Activated CD8-positive, alpha-beta T cell treated with anti-CD3 and anti-CD28 coated beads, Interleukin-2, amount 10 ng/mL, durations not matched to agents 7 days and 5 days (primary cell): ENCODE measurements around the gene FASTKD1. TPM values are rescaled to one million over a fixed set of nuclear protein-coding genes. Genes with fewer than 3 reads are reported as not detected.
"Not testable (repeated sequence)": the region's sequence is repeated elsewhere in the genome, so short reads cannot be mapped to it uniquely, and the experiment has no call there.

Experiments used
- ATAC-seq: fragments of 150-1000 bp; cut with Tn5 transposase; one replicate; pipeline ENCODE4 v1.10.0; 2021; ENCODE audit warnings: moderate library complexity
- CTCF ChIA-PET: fragments of 350-600 bp; sonication (Branson Sonifier 250); formaldehyde crosslinking; loops from one replicate; lab custom pipeline; 2021; ENCODE audit warnings: antibody characterized with exemption; lab: Charles Lee
- POLR2A ChIA-PET: fragments of 350-600 bp; sonication (Branson Sonifier 250); formaldehyde crosslinking; loops from one replicate; lab custom pipeline; 2021; ENCODE audit warnings: antibody characterized with exemption; lab: Charles Lee
- DNase-seq: peaks from one replicate; pipeline ENCODE4 v3.0.0-alpha.2; 2020
- H3K27ac Mint-ChIP-seq: one replicate; pipeline ENCODE4 v1.8.0; 2021; ENCODE audit warnings: mild to moderate bottlenecking, mixed read lengths
- H3K27me3 Mint-ChIP-seq: one replicate; pipeline ENCODE4 v1.8.0; 2021; ENCODE audit warnings: low read depth, mixed read lengths
- H3K36me3 Mint-ChIP-seq: one replicate; pipeline ENCODE4 v1.8.0; 2021; ENCODE audit warnings: low read depth, mixed read lengths
- H3K4me1 Mint-ChIP-seq: one replicate; pipeline ENCODE4 v1.8.0; 2021; ENCODE audit warnings: low read depth, mixed read lengths
- H3K4me3 Mint-ChIP-seq: one replicate; pipeline ENCODE4 v1.8.0; 2021; ENCODE audit warnings: mild to moderate bottlenecking, mixed read lengths
- H3K9me3 Mint-ChIP-seq: one replicate; pipeline ENCODE4 v1.8.0; 2022; ENCODE audit warnings: mixed read lengths; ENCODE audit not compliant: insufficient read depth
- total RNA-seq, 2 experiments: library from RNA; stranded (reverse); gene quantifications; one replicate each; pipeline ENCODE4 v1.2.3, GENCODE V29; 2021

FASTKD1 gene
- total RNA-seq, 2 experiments from 2014 or later = 42.1 to 52.0 TPM

- ATAC-seq = no peak
- no peaks in the 10 kb centered on the region for H3K9me3 Mint-ChIP-seq
- H3K27ac Mint-ChIP-seq = no peak overlapping the region
- no peak for DNase-seq
- no peak overlapping the region for H3K4me3 Mint-ChIP-seq
- ChIA-PET POLR2A (no interaction called here), CTCF (no interaction called here)
- no peaks in the 10 kb centered on the region for H3K27me3 Mint-ChIP-seq
- peaks cover 15% of the 10 kb centered on the region for H3K36me3 Mint-ChIP-seq
- H3K4me1 Mint-ChIP-seq = no peaks in the 10 kb centered on the region
Observed at GRCh38 chr2:169525434-169525833, 48.2 kb downstream of the FASTKD1 start.

DNA sequence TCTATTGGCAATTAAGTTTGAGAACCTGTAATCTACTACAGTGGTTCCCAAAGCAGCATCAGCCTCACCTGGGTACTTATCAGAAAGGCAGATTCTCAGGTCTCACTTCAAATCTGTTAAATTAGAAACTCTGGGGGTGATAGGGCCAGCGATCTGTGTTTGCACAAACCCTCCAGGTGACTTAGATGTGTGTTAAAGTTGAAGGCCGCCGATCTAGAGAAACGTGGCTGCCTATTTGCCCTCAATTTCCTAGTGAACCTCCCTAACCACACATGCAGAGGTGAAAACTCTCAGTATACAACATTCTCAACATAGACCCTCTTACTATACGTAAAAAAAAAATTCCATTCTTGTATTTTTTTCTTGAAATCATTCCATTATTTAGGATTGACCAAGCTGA lies 50.0 kb downstream of the FASTKD1 start:
- Mint-ChIP-seq H3K27me3 (no peaks in the 10 kb centered on the region), H3K9me3 (no peaks in the 10 kb centered on the region), H3K36me3 (peaks cover 5% of the 10 kb centered on the region), H3K4me3 (no peak overlapping the region), H3K27ac (no peak overlapping the region), H3K4me1 (no peaks in the 10 kb centered on the region)
- ATAC-seq (no peak), DNase-seq (no peak)
- POLR2A ChIA-PET = no interaction called here
- CTCF ChIA-PET = interaction anchor here (1.5 kb wide), 1 partner anchor 244 kb away, joined by 3 read pairs; no protein-coding TSS in a partner anchor

DNA sequence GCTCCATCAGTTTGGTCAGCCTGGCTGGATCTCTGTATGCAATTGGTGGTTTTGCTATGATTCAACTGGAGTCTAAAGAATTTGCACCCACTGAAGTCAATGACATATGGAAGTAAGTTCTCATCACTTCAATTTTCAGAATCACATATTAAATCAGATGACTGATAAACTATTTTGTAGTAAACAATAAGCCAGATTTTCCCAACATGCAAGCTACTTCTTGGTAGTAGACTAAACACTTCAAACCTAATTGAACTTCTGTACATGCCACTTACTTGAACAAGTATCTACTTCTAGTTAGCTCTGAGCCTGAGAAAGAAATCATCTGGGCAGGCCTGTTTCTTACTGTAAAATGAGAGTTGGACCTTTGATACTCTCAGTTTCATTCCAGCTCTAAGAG lies 52.8 kb downstream of the FASTKD1 start:
- ChIA-PET CTCF (no interaction called here), POLR2A (no interaction called here)
- H3K27ac Mint-ChIP-seq = no peak overlapping the region
- H3K27me3 Mint-ChIP-seq = no peaks in the 10 kb centered on the region
- no peaks in the 10 kb centered on the region for H3K36me3 Mint-ChIP-seq
- no peaks in the 10 kb centered on the region for H3K4me1 Mint-ChIP-seq
- no peak for ATAC-seq
- no peak overlapping the region for H3K4me3 Mint-ChIP-seq
- H3K9me3 Mint-ChIP-seq = no peaks in the 10 kb centered on the region
- DNase-seq = no peak

- POLR2A ChIA-PET, H3K4me3 Mint-ChIP-seq, H3K36me3 Mint-ChIP-seq, H3K9me3 Mint-ChIP-seq, ATAC-seq, DNase-seq, H3K27me3 Mint-ChIP-seq, H3K4me1 Mint-ChIP-seq, H3K27ac Mint-ChIP-seq: not testable (repeated sequence)
- CTCF ChIA-PET = interaction anchor here (1.1 kb wide), 1 partner anchor 37 kb away, joined by 3 read pairs; the partner anchor contains the start of gene BBS5
Observed at GRCh38 chr2:169516488-169516995, 57.1 kb downstream of the FASTKD1 start.

DNA sequence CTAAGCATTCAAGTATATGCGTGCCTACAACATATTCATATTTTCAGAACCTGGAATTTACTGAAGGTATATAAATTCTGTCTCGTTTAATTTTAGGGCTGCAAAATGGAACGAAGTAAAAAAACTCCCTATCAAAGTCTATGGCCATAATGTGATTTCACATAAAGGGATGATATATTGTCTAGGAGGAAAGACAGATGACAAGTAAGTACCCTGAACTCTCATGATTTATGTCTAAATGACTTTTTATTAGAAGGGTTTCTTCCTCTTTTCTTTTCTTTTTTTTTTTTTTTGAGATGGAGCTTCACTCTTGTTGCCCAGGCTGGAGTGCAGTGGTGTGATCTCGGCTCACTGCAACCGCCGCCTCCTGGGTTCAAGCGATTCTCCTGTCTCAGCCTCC lies 58.9 kb downstream of the FASTKD1 start:
- H3K27ac Mint-ChIP-seq, DNase-seq, ATAC-seq, H3K4me3 Mint-ChIP-seq, POLR2A ChIA-PET, H3K9me3 Mint-ChIP-seq, H3K4me1 Mint-ChIP-seq, H3K36me3 Mint-ChIP-seq, H3K27me3 Mint-ChIP-seq: not testable (repeated sequence)
- CTCF ChIA-PET = interaction anchor here (1.1 kb wide), 1 partner anchor 13 kb away, joined by 3 read pairs; no protein-coding TSS in a partner anchor

DNA sequence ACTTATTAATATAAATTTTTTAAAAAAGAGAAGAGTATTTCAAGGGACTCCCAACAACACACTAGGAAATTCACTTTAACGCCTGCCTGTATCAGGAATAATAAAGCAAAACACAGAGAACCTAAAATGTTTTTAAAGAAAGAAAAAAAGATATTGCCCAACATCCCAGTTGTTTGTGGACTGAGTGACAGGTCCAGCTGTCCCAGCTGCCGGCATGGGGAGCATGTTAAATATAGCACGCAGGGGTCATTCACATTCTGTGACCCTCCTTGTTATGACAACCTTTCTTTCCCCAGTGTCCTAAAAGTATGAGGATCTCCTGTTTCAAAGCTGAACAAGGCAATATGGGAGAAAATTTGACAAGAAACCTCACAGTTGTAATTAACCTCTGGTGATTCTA lies 59.7 kb downstream of the FASTKD1 start:
- Mint-ChIP-seq H3K4me3 (no peak overlapping the region), H3K9me3 (no peaks in the 10 kb centered on the region), H3K36me3 (no peaks in the 10 kb centered on the region), H3K4me1 (no peaks in the 10 kb centered on the region), H3K27me3 (peaks cover 2% of the 10 kb centered on the region), H3K27ac (no peak overlapping the region)
- POLR2A ChIA-PET = no interaction called here
- CTCF ChIA-PET = interaction anchor here (1.1 kb wide), 1 partner anchor 14 kb away, joined by 3 read pairs; no protein-coding TSS in a partner anchor
- ATAC-seq (no peak), DNase-seq (no peak)

GRCh38 chr2:169513094-169513493 lies 60.6 kb downstream of the FASTKD1 start:
- POLR2A ChIA-PET = no interaction called here
- no peaks in the 10 kb centered on the region for H3K36me3 Mint-ChIP-seq
- no peak overlapping the region for H3K27ac Mint-ChIP-seq
- CTCF ChIA-PET = no interaction called here
- no peaks in the 10 kb centered on the region for H3K4me1 Mint-ChIP-seq
- no peak for ATAC-seq
- no peak for DNase-seq
- H3K4me3 Mint-ChIP-seq = no peak overlapping the region
- peaks cover 2% of the 10 kb centered on the region for H3K27me3 Mint-ChIP-seq
- no peaks in the 10 kb centered on the region for H3K9me3 Mint-ChIP-seq

DNA sequence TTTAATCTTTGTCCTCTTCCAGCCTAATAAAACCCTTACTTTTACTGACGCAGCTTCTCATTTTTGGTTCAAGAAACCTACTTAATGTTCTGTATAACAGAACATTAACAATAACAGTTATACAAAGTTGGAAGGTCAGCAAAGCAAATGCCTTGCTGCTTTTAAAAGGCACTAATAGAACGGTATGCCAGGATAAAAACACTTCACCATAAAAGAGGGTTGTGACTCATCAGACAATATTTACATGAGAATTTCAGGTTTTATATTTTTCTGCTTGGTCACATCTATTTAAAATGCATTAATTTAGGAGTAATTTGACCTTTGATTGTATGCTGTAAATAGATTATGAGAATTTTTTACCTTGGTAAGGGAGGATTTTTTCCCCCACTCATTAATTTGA lies 61.1 kb downstream of the FASTKD1 start:
- no peak for ATAC-seq
- POLR2A ChIA-PET = no interaction called here
- CTCF ChIA-PET = no interaction called here

DNA sequence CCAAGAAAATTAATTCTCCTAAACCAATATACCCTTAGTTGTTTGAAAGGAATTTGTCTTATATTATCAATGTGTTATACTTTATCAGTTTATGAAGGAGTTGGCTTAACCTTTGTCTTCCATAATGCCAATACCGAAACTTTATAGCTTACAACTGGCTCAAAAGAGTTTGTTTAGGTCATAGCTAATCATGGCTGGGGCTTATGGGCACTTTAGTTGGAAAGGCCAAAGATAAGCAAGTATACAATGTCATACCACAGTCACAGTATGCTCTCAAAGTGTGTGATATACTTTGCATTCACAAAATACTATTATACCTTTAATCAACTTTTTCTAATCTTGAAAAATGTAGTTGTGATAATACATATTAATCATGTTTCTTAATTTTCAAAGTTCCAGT lies 61.8 kb downstream of the FASTKD1 start:
- CTCF ChIA-PET = no interaction called here

More for the DNA sequence above, 61.1 kb downstream of the FASTKD1 start:
- Mint-ChIP-seq H3K27ac (no peak overlapping the region), H3K27me3 (peaks cover 2% of the 10 kb centered on the region), H3K9me3 (no peaks in the 10 kb centered on the region), H3K4me1 (no peaks in the 10 kb centered on the region), H3K4me3 (no peak overlapping the region), H3K36me3 (no peaks in the 10 kb centered on the region)
- no peak for DNase-seq

DNA sequence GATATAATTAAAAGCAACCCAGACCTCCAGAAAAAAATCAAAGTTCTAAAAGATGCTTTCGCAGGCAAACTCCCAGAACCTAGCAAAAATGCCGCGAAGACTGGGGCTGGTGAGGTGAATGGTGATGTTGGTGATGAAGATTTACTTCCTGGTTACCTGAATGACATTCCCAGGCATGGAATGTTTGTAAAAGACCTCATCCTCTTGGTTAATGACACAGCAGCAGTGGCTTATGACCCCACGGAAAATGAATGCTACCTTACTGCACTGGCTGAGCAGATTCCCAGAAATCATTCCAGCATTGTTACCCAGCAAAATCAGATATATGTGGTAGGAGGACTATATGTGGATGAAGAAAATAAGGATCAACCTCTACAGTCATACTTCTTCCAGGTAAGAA lies 63.2 kb downstream of the FASTKD1 start:
- peaks cover 2% of the 10 kb centered on the region for H3K27me3 Mint-ChIP-seq

More for the DNA sequence above, 61.8 kb downstream of the FASTKD1 start:
- Mint-ChIP-seq H3K4me3 (no peak overlapping the region), H3K36me3 (no peaks in the 10 kb centered on the region), H3K4me1 (no peaks in the 10 kb centered on the region), H3K27ac (no peak overlapping the region), H3K27me3 (peaks cover 2% of the 10 kb centered on the region), H3K9me3 (no peaks in the 10 kb centered on the region)
- DNase-seq (no peak), ATAC-seq (no peak)
- POLR2A ChIA-PET = no interaction called here

GRCh38 chr2:169509955-169510354 lies 63.7 kb downstream of the FASTKD1 start:
- ChIA-PET CTCF (interaction anchor here (1.4 kb wide), 1 partner anchor 18 kb away, joined by 4 read pairs; no protein-coding TSS in a partner anchor), POLR2A (no interaction called here)
- Mint-ChIP-seq H3K27me3 (peaks cover 2% of the 10 kb centered on the region), H3K4me1 (no peaks in the 10 kb centered on the region), H3K36me3 (no peaks in the 10 kb centered on the region), H3K9me3 (no peaks in the 10 kb centered on the region), H3K4me3 (no peak overlapping the region), H3K27ac (no peak overlapping the region)
- DNase-seq = no peak
- ATAC-seq = no peak

More for the DNA sequence above, 63.2 kb downstream of the FASTKD1 start:
- no peaks in the 10 kb centered on the region for H3K4me1 Mint-ChIP-seq
- ATAC-seq = no peak
- no peak overlapping the region for H3K27ac Mint-ChIP-seq
- no peaks in the 10 kb centered on the region for H3K9me3 Mint-ChIP-seq
- CTCF ChIA-PET = no interaction called here
- no peak overlapping the region for H3K4me3 Mint-ChIP-seq
- H3K36me3 Mint-ChIP-seq = no peaks in the 10 kb centered on the region
- POLR2A ChIA-PET = no interaction called here
- no peak for DNase-seq

DNA sequence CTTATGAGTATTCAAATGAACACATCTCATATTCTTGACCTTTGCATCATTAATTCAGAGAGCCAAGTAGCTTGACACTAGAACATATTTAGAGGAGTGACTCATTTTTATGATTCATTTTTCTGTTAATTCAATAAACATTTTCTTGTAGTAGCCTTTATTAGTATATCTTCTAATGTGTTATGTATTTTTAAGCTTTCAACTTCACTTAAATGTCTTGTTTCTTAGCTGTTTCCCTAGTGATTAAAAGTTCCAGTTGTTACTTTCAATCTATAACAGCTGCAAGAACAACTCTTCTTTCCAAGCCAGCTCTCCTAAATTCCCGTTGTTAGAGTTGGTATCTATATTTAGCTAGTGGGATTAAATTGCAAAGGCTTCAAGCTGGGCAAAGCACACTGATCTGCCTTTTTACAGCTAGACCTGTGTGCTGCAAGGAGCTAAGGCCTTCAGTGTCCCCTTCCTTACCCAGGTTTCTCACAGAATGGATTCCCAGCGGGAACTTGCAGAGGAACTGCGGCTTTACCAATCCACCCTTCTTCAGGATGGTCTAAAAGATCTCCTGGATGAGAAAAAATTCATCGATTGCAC lies 64.3 kb downstream of the FASTKD1 start, which contains the start of gene KLHL41:
KLHL41 (plus strand) TSS at position 405 of the 588 bp plus-strand sequence; CDS start at position 482, 77 bp downstream.
- H3K4me1 Mint-ChIP-seq = no peaks in the 10 kb centered on the region
- H3K27me3 Mint-ChIP-seq = peaks cover 2% of the 10 kb centered on the region
- no peaks in the 10 kb centered on the region for H3K36me3 Mint-ChIP-seq
- ChIA-PET POLR2A (no interaction called here), CTCF (interaction anchor here (1.4 kb wide), 1 partner anchor 18 kb away, joined by 4 read pairs; no protein-coding TSS in a partner anchor)
- H3K9me3 Mint-ChIP-seq = no peaks in the 10 kb centered on the region
- no peak for DNase-seq
- no peak for ATAC-seq
- no peak within 1 kb of the TSS for H3K4me3 Mint-ChIP-seq
- H3K27ac Mint-ChIP-seq = no peak within 1 kb of the TSS
